HepG2 (cell line): ENCODE measurements around the gene VPS29. TPM values are rescaled to one million over a fixed set of nuclear protein-coding genes. Genes with fewer than 3 reads are reported as not detected.

ENCODE experiments used
- CEBPG ChIP-seq: IDR thresholded peaks from 2 replicates; pipeline ENCODE4 v1.6.1; 2016
- EP300 ChIP-seq, 3 experiments: sonication (generic) in 1 of 3; formaldehyde crosslinking in 1 of 3; IDR thresholded peaks; 2 replicates each; pipeline versions ENCODE4 v1.5.1 to v1.6.1; 2011 to 2020; ENCODE audit warnings: low read depth in 2 of 3, low read length in 2 of 3, borderline replicate concordance in 1 of 3, improper control_type of control experiment in 1 of 3, mild to moderate bottlenecking in 1 of 3, missing genetic modification reagents in 1 of 3, moderate library complexity in 1 of 3
- FLYWCH1 ChIP-seq: sonication (generic); formaldehyde crosslinking; IDR thresholded peaks from 2 replicates; pipeline ENCODE4 v1.8.1; 2023; ENCODE audit warnings: mild to moderate bottlenecking, missing genetic modification reagents
- GABPA ChIP-seq, 2 experiments: IDR thresholded peaks; 2 replicates each; pipeline ENCODE4 v1.6.1; 2011 to 2016; ENCODE audit warnings: low read depth in 2 of 2, low read length in 1 of 2, missing biosample characterization in 1 of 2, missing genetic modification characterization in 1 of 2
- HNRNPK ChIP-seq: fragments of 200-400 bp; formaldehyde crosslinking; IDR thresholded peaks from 2 replicates; pipeline ENCODE4 v1.6.1; 2018; ENCODE audit warnings: low read length, low read depth, moderate library complexity, mild to moderate bottlenecking; ENCODE audit not compliant: poor library complexity, severe bottlenecking
- KLF15 ChIP-seq: sonication (generic); formaldehyde crosslinking; IDR thresholded peaks from 2 replicates; pipeline ENCODE4 v1.8.1; 2023; ENCODE audit warnings: borderline replicate concordance, mild to moderate bottlenecking, inconsistent platforms, missing genetic modification reagents, mixed read lengths
- NFE2 ChIP-seq: sonication (generic); formaldehyde crosslinking; IDR thresholded peaks from 2 replicates; pipeline ENCODE4 v1.4.0; 2020; ENCODE audit warnings: missing genetic modification reagents
- TSC22D2 ChIP-seq: sonication (generic); formaldehyde crosslinking; IDR thresholded peaks from 2 replicates; pipeline ENCODE4 v1.5.1; 2020; ENCODE audit warnings: missing genetic modification reagents, mild to moderate bottlenecking, borderline replicate concordance
- ZNF253 ChIP-seq: sonication (generic); formaldehyde crosslinking; IDR thresholded peaks from 2 replicates; pipeline ENCODE4 v1.8.0; 2022; ENCODE audit warnings: mild to moderate bottlenecking, missing genetic modification reagents, borderline replicate concordance
- ZNF672 ChIP-seq: sonication (generic); formaldehyde crosslinking; IDR thresholded peaks from 2 replicates; pipeline ENCODE4 v1.8.1; 2022; ENCODE audit warnings: missing genetic modification reagents
- ZNF747 ChIP-seq: sonication (generic); formaldehyde crosslinking; IDR thresholded peaks from 2 replicates; pipeline ENCODE4 v1.8.1; 2023; ENCODE audit warnings: missing genetic modification reagents, mild to moderate bottlenecking, borderline replicate concordance
- ZSCAN20 ChIP-seq: sonication (generic); formaldehyde crosslinking; IDR thresholded peaks from 2 replicates; pipeline ENCODE4 v1.4.0; 2020; ENCODE audit warnings: missing genetic modification reagents, mild to moderate bottlenecking, borderline replicate concordance
- polyA plus RNA-seq, 8 experiments: library from polyadenylated mRNA; depleted of rRNA in 3 of 8; stranded (reverse) in 7 of 8; unstranded in 1 of 8; fragments of >200 nt; fragmentation: Illumina TruSeq in 4 of 8; extraction: Trizol in 4 of 8; gene quantifications; 2 replicates each; pipeline versions ENCODE4 v1.2.1 to v1.2.3, GENCODE V29; 2011 to 2016; ENCODE audit warnings: low read depth in 4 of 8, missing spikeins in 1 of 8, mixed read lengths in 1 of 8; ENCODE audit not compliant: insufficient read depth in 1 of 8
- total RNA-seq, 5 experiments: library from RNA; depleted of rRNA; stranded (reverse); fragments of >200 nt; fragmentation: Illumina TruSeq; extraction: Trizol; gene quantifications; 2 replicates each; pipeline ENCODE4 v1.2.3, GENCODE V29; 2016; ENCODE audit warnings: low read depth in 1 of 5
- TF ChIP-seq, protein P1 (sequence below): sonication (generic); formaldehyde crosslinking; IDR thresholded peaks from 2 replicates; pipeline ENCODE4 v1.4.0; 2020; ENCODE audit warnings: missing genetic modification reagents, borderline replicate concordance
- TF ChIP-seq, protein P2 (sequence below): sonication (generic); formaldehyde crosslinking; IDR thresholded peaks from 2 replicates; pipeline ENCODE4 v1.4.0; 2020; ENCODE audit warnings: mild to moderate bottlenecking, missing genetic modification reagents

The VPS29 gene
- total and polyA plus RNA-seq, 2 of the 13 experiments (the other 11 are each of a cell fraction or from before 2014, with no cell fraction given), result 107 to 114 TPM

DNA sequence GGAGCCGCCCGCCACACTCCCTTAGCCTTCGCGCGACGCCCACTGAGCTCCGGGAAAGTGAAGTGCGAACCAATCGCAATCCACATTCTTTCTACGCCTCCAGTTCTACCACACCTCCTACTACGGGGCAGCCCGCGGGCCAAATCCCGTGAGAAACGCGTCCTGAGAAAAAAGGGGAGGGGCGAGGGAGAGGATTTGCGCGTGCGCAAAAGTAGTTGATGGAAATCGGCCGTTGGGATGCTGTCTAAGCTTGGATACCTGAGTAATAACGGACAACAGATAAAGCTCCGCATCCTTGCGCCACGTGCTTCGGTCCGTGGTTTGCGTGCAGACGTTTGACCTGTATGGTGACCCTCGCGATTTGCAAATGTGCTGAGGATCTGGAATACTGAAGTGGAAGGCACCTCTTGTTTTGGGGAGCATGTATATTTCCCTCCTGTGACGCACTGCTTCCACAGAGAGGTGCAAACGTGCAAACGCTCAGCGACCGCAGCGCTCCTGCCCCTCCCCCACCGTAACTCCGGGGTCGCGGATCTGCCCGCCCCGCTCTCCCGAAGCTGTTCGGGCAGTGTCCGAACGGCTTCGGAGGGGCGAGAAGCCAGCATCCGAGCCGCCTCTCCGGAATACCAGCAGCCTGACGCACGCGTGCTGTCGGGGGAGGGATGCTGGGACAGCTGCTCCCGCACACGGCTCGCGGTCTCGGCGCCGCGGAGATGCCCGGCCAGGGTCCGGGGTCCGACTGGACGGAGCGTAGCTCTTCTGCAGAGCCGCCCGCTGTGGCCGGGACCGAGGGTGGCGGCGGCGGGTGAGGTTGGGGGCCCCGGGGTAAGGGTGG lies 33.5 kb downstream of the VPS29 start, which contains the start of the genes FAM216A and GPN3 (continued):
- TF ChIP-seq GABPA (IDR thresholded peaks at IDR 0.05; ENCODE audit: low read depth, low read length), result no peak
- peak; percentile 74 for TF ChIP-seq GABPA (CRISPR knock-in tag; IDR thresholded peaks at IDR 0.05; ENCODE audit: low read depth)
- peak; percentile 28; the same call in 1 of the 2 replicates for TF ChIP-seq CEBPG
- peak; percentile 26 for TF ChIP-seq ZSCAN20 (CRISPR knock-in tag)
- TF ChIP-seq HNRNPK, result peak; percentile 59
- TF ChIP-seq ZNF747 (CRISPR knock-in tag), result no peak
- TF ChIP-seq NFE2, result no peak
- TF ChIP-seq TSC22D2 (CRISPR knock-in tag), result no peak
- TF ChIP-seq KLF15, result peak; percentile 47; the same call in 1 of the 2 replicates
- TF ChIP-seq FLYWCH1 (CRISPR knock-in tag), result peak; percentile 73
- TF ChIP-seq EP300 (IDR thresholded peaks at IDR 0.05; ENCODE audit: low read depth in 2 of 2, low read length in 2 of 2), result peak in 1 of 2 experiments; percentile 50; a peak in 1 of 4 replicates
- TF ChIP-seq EP300 (CRISPR knock-in tag; IDR thresholded peaks at IDR 0.05; ENCODE audit: borderline replicate concordance), result no peak
- 0 out of 2 replicates have a peak, but pooled peaks have one; percentile 11 for TF ChIP-seq ZNF672
- TF ChIP-seq, protein P1, sequence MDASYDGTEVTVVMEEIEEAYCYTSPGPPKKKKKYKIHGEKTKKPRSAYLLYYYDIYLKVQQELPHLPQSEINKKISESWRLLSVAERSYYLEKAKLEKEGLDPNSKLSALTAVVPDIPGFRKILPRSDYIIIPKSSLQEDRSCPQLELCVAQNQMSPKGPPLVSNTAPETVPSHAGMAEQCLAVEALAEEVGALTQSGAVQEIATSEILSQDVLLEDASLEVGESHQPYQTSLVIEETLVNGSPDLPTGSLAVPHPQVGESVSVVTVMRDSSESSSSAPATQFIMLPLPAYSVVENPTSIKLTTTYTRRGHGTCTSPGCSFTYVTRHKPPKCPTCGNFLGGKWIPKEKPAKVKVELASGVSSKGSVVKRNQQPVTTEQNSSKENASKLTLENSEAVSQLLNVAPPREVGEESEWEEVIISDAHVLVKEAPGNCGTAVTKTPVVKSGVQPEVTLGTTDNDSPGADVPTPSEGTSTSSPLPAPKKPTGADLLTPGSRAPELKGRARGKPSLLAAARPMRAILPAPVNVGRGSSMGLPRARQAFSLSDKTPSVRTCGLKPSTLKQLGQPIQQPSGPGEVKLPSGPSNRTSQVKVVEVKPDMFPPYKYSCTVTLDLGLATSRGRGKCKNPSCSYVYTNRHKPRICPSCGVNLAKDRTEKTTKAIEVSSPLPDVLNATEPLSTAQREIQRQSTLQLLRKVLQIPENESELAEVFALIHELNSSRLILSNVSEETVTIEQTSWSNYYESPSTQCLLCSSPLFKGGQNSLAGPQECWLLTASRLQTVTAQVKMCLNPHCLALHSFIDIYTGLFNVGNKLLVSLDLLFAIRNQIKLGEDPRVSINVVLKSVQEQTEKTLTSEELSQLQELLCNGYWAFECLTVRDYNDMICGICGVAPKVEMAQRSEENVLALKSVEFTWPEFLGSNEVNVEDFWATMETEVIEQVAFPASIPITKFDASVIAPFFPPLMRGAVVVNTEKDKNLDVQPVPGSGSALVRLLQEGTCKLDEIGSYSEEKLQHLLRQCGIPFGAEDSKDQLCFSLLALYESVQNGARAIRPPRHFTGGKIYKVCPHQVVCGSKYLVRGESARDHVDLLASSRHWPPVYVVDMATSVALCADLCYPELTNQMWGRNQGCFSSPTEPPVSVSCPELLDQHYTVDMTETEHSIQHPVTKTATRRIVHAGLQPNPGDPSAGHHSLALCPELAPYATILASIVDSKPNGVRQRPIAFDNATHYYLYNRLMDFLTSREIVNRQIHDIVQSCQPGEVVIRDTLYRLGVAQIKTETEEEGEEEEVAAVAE (CRISPR knock-in tag), result peak; percentile 99
- TF ChIP-seq ZNF253 (CRISPR knock-in tag), result peak; percentile 56; the same call in 1 of the 2 replicates
- TF ChIP-seq, protein P2, sequence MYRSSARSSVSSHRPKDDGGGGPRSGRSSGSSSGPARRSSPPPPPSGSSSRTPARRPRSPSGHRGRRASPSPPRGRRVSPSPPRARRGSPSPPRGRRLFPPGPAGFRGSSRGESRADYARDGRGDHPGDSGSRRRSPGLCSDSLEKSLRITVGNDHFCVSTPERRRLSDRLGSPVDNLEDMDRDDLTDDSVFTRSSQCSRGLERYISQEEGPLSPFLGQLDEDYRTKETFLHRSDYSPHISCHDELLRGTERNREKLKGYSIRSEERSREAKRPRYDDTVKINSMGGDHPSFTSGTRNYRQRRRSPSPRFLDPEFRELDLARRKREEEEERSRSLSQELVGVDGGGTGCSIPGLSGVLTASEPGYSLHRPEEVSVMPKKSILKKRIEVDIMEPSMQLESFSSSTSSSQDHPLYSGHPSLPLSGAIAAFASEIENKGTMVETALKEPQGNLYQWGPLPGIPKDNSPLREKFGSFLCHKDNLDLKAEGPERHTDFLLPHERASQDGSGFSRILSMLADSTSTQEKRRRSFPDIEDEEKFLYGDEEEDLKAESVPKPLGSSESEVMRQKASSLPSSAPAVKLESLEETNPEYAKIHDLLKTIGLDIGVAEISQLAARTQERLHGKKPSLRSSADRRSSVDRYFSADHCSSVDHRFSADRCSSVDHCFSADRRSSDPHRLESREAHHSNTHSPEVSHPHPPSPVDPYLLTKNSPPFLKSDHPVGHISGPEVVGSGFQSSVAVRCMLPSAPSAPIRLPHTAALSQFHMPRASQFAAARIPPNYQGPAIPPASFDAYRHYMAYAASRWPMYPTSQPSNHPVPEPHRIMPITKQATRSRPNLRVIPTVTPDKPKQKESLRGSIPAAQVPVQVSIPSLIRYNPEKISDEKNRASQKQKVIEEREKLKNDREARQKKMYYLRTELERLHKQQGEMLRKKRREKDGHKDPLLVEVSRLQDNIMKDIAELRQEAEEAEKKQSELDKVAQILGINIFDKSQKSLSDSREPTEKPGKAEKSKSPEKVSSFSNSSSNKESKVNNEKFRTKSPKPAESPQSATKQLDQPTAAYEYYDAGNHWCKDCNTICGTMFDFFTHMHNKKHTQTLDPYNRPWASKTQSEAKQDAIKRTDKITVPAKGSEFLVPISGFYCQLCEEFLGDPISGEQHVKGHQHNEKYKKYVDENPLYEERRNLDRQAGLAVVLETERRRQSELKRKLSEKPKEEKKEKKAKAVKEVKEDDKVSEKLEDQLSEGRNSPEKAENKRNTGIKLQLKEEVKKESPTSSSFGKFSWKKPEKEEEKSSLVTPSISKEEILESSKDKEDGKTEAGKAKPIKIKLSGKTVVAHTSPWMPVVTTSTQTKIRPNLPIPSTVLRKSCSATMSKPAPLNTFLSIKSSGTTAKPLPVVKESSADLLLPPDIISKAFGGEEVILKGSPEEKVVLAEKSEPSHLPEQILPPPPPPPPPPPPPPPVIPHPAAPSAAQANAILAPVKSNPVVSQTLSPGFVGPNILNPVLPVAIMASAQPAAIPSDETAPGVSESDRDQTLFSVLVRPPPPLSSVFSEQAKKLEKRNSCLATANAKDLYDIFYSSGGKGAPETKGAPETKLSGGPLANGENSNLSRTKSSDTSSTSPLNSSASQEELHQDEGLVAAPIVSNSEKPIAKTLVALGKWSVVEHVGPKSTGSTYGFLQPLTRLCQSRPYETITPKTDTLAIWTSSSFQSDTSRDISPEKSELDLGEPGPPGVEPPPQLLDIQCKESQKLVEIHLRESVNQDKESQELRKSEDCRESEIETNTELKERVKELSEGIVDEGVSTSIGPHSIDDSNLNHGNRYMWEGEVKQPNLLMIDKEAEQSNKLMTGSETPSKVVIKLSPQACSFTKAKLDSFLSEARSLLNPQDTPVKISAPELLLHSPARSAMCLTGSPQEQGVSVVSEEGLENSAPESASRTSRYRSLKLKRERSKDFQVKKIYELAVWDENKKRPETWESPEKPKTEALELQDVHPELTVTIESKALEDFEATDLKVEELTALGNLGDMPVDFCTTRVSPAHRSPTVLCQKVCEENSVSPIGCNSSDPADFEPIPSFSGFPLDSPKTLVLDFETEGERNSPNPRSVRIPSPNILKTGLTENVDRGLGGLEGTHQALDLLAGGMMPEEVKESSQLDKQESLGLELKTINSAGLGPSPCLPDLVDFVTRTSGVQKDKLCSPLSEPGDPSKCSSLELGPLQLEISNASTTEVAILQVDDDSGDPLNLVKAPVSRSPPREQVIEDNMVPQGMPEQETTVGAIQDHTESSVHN (CRISPR knock-in tag), result peak; percentile 31; the same call in 1 of the 2 replicates
